Suprapubic skin (tissue), 4 donors: ENCODE data around the gene ERFL.

ENCODE experiments used
- POLR2A ChIP-seq, 2 donors: fragments of 450-650 bp; IDR thresholded peaks; one replicate each; pipeline ENCODE4 v1.6.1; 2017; ENCODE audit warnings: antibody characterized with exemption in 2 of 2, mild to moderate bottlenecking in 2 of 2, moderate library complexity in 2 of 2
- POLR2AphosphoS5 ChIP-seq, 3 donors: sonication (generic); formaldehyde crosslinking; IDR thresholded peaks; one replicate each; pipeline ENCODE4 v1.6.1; 2017; ENCODE audit warnings: antibody characterized with exemption in 3 of 3
- TF ChIP-seq, protein P1 (sequence below), 2 donors: fragments of 200-600 bp in 1 of 2; fragments of 450-650 bp in 1 of 2; sonication (generic) in 1 of 2; IDR thresholded peaks; one replicate each; pipeline ENCODE4 v1.5.1; 2016 to 2019; ENCODE audit warnings: antibody characterized with exemption in 2 of 2, mild to moderate bottlenecking in 1 of 2, moderate library complexity in 1 of 2

DNA sequence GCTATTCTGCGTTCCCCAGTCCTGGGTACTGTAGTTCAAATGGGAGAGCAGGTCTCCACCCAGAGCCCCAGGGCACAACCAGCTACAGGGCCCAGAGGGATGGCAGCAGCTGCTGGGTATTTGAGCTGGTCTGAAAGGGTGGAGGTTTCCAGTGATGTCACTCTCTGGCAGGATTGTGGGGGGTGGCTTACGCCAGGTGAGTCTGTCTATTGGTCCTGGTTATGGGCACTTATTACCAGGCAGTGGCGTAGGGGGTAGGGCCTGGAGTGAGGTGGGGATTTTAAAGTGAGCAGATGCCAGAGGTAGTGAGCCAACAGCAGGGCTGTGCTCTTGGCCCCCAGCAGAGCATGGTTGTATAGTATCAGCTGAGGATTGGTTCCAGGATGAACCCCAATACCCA is 62.0 kb downstream of the ERFL start:
- TF ChIP-seq, protein P1, sequence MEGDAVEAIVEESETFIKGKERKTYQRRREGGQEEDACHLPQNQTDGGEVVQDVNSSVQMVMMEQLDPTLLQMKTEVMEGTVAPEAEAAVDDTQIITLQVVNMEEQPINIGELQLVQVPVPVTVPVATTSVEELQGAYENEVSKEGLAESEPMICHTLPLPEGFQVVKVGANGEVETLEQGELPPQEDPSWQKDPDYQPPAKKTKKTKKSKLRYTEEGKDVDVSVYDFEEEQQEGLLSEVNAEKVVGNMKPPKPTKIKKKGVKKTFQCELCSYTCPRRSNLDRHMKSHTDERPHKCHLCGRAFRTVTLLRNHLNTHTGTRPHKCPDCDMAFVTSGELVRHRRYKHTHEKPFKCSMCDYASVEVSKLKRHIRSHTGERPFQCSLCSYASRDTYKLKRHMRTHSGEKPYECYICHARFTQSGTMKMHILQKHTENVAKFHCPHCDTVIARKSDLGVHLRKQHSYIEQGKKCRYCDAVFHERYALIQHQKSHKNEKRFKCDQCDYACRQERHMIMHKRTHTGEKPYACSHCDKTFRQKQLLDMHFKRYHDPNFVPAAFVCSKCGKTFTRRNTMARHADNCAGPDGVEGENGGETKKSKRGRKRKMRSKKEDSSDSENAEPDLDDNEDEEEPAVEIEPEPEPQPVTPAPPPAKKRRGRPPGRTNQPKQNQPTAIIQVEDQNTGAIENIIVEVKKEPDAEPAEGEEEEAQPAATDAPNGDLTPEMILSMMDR (IDR thresholded peaks at IDR 0.05), result no peak
- TF ChIP-seq POLR2AphosphoS5 (IDR thresholded peaks at IDR 0.05) (no peak), POLR2A (IDR thresholded peaks at IDR 0.05) (no peak)
